Measurements from ENCODE around the gene RAPGEF2.

GRCh38 chr4:159069922-159070321, 33.0 kb upstream of the RAPGEF2 start:
- no peak for TF ChIP-seq CTCF (IDR thresholded peaks at IDR 0.05; ENCODE audit: low read depth, low read length, poor library complexity, severe bottlenecking)
- no peak for TF ChIP-seq EZH2phosphoT487 (IDR thresholded peaks at IDR 0.05; ENCODE audit: borderline replicate concordance, low read length)
